Stimulated activated CD4-positive, alpha-beta T cell treated with anti-CD3 and anti-CD28 coated beads, Interleukin-1b, Interleukin-23, amount 100 ng/mL, for 4 hours (primary cell): ENCODE data around the gene TMEM131L.
"Not testable (repeated sequence)": the region's sequence is repeated elsewhere in the genome, so short reads cannot be mapped to it uniquely, and the experiment has no call there.

Experiments used
- DNase-seq, 2 donors: peaks; one replicate each; pipeline ENCODE4 v3.0.0-alpha.2; 2020; ENCODE audit warnings: low read depth in 2 of 2

TMEM131L gene

DNA sequence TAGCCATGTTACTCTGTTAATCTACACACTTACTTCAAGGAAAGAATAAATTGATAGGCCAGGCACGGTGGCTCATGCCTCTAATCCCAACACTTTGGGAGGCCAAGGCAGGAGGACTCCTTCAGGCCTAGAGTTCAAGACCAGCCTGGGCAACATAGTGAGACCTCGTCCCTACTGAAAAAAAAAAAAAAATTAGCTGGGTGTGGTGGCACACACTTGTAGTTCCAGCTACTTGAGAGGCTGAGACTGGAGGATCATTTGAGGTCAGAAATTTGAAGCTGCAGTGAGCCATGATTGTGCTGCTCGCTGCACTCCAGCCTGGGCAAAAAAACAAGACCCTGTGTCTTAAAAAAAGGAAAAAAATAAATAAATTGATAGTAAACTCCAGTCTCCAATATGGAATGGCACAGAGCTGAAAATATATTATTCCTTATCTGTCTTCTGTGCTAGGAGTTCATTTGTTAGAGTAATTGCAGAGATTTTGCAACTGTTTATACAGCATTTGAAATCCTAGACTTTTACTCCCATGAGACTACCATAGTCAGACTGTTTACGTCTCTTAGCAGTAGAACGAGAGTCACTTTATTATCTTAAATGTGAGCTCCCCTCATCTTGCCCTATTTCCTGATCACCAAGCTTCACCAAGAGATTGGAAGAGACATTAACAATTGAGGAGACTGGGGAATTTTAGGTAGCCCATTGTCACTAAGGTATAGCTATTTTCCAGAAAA is 18.8 kb upstream of the TMEM131L start:
- no peak for DNase-seq

DNA sequence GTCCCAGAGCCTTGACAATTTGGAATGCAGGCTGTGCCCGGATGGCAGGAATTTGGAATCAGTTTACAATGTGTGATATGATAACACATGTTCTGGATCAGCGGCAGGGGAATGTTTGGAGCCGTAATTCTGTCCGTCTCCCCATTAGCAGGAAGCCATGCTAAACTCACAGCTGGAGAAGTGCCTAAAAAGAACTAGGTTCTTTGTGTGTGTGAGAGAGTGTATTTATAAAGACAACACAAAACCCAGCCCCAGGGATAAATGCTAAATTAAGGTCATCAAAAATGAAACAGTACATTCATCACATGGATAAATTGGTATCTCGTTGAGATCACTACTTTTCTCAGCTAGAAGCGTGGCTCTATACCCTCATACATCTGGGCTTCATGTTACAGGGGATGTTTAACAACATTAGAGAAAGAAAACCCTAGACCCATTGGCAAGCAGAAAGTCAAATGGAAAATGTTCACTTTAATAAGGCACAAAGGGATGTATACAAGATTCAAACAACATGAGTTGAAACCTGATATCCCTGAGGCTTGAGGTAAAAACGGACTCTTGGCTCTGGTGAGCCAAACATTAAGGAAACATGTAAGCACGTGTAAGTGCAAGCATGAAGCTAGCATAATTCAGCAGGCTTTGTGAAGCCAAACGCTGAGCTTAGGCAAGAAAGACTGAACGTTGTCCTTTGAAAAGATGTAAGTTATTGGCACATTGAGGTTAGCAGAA is 18.0 kb upstream of the TMEM131L start:
- DNase-seq = no peak

DNA sequence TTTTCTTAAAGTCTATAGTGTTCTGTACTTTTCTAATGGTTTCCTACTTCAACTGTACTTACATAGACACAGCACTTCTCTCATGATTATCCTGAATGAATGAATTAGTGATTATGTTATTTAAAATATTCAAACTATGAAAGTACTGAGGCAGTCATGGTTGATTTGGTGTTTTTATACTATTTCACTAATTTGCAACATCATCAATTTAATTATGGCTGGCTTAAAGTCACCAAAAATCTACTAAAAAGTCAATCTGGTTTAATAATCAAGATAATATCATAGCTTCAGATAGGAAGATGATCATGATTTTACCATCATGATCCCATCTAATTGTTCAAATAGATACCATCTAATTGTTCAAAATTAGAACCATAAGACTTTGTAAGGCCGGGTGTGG is 16.8 kb upstream of the TMEM131L start:
- DNase-seq = no peak

DNA sequence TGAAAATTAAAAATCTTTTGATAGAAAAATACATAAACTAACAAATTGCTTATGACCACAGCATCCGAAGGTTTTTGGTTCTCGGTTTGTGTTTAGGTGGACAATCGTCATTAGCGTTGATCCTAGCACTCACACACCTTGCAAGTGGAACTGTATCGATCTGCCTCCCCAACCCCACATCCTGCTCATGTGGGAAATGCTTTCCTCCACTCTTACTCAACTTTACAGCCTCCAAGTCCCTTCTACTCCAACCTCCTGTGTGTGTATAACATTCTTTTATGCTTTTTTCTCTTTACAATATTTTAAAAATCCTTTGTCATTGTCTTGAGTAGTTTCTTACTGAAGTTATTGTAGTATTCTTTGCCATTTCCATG is 15.6 kb upstream of the TMEM131L start:
- no peak for DNase-seq

DNA sequence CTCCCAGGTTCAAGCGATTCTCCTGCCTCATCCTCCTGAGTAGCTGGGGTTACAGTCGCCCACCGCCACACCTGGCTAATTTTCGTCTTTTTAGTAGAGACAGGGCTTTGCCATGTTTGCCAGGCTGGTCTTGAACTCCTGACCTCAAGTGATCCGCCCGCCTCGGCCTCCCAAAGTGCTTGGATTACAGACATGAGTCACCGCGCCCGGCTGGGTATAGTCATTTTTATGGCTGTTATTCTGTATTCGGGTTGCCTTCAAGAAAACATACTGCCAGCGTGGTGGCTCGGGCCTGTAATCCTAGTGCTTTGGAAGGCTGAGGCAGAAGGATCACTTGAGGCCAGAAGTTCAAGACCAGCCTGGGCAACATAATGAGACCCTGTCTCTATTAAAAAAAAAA is 15.0 kb upstream of the TMEM131L start:
- not testable (repeated sequence) for DNase-seq

DNA sequence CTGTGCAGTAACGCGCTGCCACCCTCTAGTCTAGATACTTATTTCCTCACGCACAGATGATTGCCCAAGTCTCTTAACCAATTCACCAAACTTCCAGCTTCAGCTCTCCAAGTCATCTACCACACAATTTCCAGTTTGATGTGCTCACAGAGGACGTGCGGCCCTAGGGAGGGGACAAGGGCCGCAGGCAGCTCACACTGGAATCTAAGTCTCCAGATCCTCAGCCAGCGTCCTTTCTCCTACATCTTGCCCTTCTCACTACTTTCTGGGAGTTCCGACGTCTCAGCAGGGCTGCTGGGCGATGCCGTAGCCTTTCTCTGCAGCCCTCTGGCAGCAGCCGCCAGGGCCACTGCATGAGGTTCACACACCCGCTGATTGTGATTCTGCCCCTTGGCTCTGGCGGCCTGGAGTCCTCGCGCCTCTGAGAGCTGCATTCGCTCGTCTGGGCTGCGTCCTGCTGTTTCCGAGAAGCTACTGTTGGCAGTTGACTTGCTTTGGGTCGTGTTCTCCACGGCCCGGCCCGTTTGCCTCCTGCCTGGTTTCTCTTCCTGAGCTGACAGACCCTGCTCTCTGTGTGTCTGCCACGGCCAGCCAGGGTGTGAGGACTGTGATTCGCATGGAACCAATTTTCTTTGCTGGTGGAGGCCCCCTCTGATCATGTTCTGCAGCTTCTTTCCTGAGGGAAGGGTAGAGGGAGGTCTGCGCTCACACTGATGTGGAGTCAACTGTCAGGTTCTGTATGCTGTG is 14.1 kb upstream of the TMEM131L start:
- DNase-seq = no peak

DNA sequence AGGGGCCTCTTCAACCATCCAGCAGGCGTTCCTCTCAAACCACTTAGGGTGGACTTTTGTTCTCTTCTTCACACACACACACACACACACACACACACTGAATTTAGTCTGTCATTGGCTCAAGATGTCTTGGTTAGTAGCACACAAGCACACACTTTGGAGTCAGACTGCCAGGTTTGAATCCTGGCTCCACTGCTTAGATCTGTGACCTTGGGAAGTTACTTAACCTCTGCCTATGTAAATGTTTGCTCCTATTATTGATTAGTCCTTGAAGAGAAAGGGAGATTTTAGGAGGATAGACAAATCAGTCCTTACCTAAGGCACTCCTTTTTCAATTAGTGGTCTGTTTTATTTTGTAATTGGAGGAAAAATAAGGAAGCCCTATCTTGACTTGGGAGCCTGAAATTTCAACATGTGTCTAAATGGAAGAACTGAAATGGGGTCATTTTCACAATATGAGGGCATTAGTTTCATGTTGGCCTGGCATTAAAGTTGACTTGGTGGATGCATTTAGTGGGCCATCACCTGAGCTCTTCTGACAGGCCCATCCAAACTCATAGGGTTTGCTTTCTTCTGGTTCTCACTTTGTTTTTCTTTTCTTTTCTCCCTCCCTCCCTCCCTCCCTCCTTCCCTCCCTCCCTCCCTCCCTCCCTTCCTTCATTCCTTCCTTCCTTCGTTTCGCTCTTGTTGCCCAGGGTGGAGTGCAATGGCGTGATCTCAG is 13.3 kb upstream of the TMEM131L start:
- DNase-seq = no peak

DNA sequence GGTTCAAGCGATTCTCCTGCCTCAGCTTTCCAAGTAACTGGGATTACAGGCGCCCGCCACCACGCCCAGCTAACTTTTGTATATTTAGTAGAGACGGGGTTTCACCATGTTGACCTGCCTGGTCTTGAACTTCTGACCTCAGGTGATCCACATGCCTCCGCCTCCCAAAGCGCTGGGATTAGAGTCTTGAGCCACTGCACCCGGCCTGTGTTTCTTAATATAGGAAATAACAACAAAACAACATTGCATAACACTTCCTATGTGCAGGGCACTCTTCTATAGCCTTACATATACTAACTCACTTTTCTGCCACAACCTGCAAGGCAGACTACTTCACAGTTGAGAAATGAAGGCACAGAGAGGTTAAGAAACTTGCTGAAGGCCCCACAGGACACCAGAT is 12.8 kb upstream of the TMEM131L start:
- no peak for DNase-seq

DNA sequence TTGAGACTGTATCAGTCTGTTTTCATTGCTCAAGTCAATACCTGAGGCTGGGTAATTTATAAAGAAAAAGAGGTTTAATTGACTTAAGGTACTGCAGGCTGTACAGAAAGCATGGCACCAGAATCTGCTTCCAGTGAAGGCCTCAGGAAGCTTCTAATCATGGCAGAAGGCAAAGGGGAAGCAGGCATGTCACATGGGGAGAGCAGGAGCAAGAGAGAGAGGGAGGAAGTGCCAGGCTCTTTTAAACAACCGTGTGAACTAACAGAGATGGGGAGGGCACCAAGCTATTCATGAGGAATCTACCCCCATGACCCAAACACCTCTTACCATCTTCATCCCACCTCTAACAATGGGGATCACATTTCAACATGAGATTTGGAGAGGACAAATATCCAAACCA is 7.2 kb upstream of the TMEM131L start:
- DNase-seq = no peak

DNA sequence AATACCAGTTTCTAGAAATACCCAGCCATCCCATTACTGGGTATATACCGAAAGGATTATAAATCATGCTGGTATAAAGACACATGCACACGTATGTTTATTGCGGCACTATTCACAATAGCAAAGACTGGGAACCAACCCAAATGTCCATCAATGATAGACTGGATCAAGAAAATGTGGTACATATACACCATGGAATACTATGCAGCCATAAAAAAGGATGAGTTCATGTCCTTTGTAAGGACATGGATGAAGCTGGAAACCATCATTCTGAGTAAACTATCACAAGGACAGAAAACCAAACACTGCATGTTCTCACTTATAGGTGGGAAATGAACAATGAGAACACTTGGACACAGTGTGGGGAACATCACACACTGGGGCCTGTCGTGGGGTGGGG is 4.6 kb upstream of the TMEM131L start:
- not testable (repeated sequence) for DNase-seq

DNA sequence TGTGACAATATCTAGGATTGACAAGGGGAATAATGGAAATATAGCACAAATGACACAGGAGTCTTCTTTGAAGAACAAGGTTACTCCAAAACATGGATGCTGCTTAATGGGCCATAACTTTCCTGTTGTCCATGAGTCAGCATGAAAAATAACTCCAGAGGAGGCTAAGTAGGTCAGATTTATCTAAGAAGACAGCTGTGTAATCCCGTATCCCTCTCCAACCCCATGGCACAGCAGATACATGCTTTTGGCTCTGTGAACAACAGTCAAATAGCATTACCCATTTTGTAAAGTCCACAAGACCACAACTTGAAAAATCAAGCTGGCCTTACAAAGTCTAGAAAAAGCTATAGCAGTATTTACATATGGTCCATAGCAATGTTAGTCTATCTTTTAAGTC is 2.1 kb upstream of the TMEM131L start:
- DNase-seq = no peak

DNA sequence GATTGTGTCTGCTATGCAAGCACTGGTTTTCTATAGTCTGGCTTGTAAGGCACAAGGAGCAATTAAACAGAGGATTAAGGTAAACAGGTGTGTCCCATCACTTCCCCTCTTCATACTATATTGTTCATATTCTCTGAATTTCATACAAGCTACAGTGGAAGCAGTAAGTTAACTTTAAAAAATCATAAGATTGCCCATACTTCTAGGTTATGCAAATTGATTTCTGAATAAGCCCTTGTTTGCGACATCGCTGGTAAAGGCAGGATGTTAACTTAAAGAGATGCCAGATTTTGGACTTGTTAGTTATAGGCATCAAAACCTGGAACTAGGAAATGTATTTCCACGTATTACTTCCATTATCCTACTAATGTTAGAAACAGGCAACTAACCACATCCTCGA is 1.0 kb upstream of the TMEM131L start:
- no peak for DNase-seq

DNA sequence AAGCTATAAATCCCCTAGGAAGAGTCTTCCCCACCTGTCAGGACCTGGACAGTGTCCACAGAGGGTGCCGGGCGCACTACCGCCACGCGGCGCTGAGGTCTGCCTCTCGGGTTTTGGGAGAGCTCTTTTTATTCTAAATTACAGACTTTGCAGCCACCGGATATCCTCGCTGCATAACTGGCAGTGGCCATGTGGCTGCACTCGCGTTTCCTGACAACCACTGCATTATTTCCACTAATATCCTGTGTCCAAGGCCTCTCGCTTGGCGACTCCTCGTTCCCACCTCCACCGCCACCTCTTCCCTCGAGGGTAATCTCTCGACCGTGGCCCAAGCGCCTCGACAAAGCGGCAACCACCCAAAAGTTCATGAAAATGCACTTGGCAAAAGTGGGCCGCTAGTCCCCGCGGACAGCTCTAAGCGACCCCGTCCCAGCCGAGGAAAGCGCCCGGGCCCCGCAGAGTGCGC is 512 bp upstream of the TMEM131L start:
- DNase-seq = no peak

DNA sequence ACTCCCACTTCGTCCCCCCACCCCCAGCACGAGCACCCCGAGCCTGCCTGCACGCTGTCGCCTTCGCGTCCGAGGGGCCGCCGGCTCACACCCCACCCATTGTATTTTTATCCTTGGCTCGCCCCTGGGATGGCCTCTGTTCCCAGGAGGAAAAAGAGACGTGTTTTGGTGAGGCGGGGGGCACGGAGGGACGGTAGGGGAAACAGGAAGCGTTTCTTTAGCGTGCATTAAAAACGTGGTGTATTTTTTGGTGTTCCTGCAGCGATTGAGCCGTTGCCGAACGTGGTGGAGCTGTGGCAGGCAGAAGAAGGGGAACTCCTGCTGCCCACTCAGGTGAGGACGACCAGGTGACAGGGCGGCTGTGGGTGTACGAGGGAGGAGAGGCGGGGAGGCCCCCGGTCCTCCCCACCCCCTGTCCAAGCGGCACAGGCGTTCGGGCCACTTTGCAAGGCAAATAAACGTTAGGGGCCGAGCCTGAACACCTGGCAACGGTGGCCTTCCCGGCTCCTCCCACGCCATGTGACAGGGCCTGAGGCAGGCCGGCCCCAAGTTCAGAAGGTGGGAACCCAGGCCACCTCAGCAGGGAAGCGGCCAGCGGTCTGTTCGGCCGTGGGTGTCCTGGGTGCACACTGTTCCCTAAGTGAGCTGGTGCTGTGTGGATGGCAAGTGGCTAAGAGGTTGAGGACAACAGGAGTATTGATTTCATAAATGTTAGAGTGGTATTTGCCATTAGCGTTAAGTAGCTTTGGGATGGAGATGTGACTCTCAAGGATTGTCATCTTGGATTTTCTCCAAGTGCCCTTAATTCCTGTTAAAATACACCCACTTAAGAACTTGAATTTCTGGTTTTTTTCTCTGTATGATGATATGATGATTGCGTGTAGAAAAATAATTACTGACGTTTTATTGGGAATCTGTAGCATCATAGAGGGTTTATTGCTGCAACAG is 1.1 kb downstream of the TMEM131L start:
- peak; percentile 36 to 37 for DNase-seq

DNA sequence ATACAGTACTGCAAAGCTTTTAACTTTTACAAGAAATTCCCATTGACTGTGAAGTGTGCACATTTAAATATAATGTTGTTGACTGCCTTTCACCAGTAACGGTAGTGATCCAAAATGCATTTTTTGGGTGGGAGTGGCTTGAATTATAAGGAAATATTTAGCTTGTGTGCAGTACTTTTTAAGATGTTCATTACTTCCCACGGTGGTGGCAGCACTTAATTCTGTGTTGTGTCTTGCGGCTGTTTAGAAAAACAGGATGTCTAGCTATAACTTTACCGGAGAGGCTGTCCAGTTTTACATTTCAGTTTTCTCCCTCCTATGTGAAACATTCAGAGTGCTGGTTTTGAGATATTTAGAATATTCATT is 1.7 kb downstream of the TMEM131L start:
- DNase-seq = no peak

DNA sequence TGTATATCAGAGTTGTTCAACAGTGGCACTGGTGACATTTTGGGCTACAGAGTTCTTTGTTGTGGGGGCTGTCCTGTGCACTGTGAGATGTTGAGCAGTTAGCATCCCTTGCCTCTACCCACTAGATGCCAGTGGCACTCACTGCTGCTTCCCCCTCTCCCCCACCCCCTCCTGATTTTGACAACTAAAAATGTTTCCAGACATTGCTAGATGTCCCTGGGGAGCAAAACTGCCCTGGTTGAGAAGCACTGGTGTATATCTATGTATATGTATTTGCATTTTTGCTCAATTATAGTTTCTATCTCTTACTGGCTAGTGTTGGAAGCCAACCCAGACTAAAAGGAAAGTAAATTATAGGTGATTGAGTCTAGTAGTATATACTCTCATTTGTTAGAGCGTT is 2.4 kb downstream of the TMEM131L start:
- DNase-seq = no peak

DNA sequence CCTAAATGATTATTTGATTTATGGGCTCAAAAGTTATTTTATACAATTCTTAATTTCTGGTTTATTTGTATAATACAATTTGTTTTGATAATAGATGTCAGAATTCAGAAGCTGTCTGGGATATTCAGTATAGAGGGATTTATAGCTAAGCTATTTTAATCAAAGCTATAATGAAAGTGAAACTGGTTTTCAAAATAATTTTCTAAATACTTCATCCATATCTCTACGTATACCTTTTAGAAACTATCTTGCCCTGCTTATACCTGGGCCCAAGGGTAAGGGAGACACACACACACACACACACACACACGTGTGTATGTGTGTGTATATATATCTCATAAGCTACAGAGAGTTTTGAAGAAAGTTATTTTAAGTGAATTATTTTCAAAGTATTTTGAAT is 2.9 kb downstream of the TMEM131L start:
- no peak for DNase-seq

DNA sequence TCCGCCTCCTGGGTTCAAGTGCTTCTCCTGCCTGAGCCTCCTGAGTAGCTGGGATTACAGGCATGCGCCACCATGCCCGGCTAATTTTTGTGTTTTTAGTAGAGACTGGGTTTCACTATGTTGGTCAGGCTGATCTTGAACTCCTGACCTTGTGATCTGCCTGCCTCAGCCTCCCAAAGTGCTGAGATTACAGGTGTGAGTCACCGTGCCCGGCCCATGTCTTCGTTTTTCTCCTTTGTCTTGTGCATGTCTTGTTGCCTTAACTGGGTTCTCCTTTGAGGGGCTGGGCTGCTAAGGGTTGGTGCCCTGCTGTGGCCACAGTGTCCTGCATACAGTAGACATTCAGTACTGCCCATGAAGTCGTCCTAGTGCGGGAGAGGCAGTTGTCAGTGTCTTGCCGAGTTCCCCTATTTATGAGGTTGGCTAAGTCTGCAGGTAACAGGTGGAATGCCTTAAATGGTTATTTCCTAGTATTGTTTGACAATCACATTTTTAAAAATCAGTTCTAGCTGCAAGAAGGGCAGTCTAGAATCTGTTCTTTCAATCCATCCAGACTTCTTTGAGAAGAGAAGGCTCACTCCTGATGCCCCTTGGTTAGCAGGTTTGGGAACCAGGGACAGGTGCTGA is 5.0 kb downstream of the TMEM131L start:
- not testable (repeated sequence) for DNase-seq

DNA sequence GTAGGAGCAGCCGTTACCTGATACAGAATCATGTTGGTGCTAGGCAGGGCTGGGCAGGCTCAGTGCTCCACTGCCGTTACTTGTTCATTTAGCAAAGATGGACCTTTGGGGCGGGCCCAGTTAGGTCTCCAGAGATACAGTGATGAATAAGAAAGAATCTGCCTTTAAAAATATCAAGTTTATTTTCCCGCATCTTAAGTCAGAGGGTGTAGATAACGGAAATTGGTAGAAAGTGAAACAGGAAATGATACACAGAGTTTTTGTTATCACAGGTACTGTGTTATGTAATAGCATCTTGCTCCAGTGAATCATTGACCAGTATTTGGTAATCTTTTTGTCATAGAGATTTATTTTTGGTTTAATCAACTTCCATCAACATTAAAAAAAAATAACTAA is 5.5 kb downstream of the TMEM131L start:
- DNase-seq = no peak
